SK-N-MC (cell line): ENCODE measurements around the gene HJURP.

Experiments
- EZH2 ChIP-seq: fragments of 200-600 bp; sonication (generic); IDR thresholded peaks from one replicate; pipeline ENCODE4 v1.6.1; 2017; ENCODE audit warnings: antibody characterized with exemption
- POLR2AphosphoS5 ChIP-seq: IDR thresholded peaks from 2 replicates; pipeline ENCODE4 v1.6.1; 2012; ENCODE audit warnings: mild to moderate bottlenecking, low read depth, low read length, borderline replicate concordance

DNA sequence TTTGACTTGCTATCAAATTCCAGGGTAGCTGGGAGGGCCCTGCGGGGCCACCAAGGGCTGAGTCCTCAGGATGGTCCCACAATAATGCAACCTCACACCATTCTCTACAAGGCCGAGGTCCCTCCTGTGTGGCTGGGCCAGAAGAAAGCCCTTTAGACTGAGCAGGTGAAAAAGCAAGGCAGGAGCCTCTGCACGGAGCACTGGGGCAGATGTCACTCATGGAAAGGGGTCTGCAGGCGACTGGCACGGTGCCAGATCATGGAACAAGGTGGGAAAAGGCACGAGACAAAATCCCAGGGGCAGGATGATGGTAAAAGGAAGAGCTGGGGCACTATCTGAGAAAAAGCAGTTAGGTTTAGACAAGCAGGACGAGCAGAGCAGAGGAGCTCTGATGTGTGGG, 16.1 kb downstream of the HJURP start:
- TF ChIP-seq EZH2 (no peak), POLR2AphosphoS5 (no peak)
